ENCODE measurements around the gene USP34. TPM values are rescaled to one million over a fixed set of nuclear protein-coding genes. Genes with fewer than 3 reads are reported as not detected.

Gene USP34
- total RNA-seq, 6 experiments from 2014 or later, result 50.3 to 65.4 (median 58.5) TPM

DNA sequence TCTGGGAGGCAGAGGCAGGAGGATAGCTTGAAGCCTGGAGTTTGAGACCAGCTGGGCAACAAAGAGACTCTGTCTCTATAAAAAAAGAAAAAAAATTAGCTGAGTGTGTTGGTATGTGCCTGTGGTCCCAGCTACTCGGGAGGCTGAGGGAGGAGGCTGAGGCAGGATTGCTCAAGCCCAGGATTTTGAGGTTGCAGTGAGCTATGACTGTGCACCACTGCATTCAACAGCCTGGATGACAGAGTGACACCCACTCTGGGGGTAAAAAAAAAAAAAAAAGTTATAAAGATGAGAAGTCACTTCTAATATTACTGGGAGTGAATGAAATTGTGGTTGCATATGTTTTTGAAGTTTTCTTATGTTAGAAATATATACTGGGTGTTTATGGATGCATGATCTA, 237.3 kb downstream of the USP34 start:
- Mint-ChIP-seq H3K36me3 (ENCODE audit: low read depth) (peaks cover 41% of the 10 kb centered on the region), H3K4me3 (no peak overlapping the region), H3K27me3 (ENCODE audit: insufficient read depth) (peaks cover 8% of the 10 kb centered on the region), H3K27ac (no peak overlapping the region), H3K4me1 (ENCODE audit: low read depth) (peaks cover 12% of the 10 kb centered on the region), H3K9me3 (no peaks in the 10 kb centered on the region)
- DNase-seq, result no peak
- TF ChIP-seq, protein P1, sequence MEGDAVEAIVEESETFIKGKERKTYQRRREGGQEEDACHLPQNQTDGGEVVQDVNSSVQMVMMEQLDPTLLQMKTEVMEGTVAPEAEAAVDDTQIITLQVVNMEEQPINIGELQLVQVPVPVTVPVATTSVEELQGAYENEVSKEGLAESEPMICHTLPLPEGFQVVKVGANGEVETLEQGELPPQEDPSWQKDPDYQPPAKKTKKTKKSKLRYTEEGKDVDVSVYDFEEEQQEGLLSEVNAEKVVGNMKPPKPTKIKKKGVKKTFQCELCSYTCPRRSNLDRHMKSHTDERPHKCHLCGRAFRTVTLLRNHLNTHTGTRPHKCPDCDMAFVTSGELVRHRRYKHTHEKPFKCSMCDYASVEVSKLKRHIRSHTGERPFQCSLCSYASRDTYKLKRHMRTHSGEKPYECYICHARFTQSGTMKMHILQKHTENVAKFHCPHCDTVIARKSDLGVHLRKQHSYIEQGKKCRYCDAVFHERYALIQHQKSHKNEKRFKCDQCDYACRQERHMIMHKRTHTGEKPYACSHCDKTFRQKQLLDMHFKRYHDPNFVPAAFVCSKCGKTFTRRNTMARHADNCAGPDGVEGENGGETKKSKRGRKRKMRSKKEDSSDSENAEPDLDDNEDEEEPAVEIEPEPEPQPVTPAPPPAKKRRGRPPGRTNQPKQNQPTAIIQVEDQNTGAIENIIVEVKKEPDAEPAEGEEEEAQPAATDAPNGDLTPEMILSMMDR (IDR thresholded peaks at IDR 0.05), result no peak

DNA sequence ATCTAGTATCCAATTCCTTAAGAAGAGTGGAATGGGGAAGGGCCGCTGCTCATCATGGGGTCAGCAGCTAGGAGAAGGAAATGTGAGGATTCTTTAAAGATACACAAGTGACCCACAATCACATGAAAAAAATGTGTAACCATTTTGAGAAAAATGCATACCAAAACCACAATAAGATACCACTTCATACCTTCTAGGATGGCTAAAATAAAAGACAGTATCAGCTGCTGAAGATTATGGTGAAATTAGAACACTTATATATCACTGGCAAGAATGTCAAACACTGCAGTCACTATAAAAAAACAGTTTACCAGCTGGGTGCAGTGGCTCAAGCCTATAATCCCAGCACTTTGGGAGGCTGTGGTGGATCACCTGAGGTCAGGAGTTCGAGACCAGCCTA, 241.0 kb downstream of the USP34 start:
- H3K27me3 Mint-ChIP-seq (ENCODE audit: insufficient read depth), result peaks cover 8% of the 10 kb centered on the region

DNA sequence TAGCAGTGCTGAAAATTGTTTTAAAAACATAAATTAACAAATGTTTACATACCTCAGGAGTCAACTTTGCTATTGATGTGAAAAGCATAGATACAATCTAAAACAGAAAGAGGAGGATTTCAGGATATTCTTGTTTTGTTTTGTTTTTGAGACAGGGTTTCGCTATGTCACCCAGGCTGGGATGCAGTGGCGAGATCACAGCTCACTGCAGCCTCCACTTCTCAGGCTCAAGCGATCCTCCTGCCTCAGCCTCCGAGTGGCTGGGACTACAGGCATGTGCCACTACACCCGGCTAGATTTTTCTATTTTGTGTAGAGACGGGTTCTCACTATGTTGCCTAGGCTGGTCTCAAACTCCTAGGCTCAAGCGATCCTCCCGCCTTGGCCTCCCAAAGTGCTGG, 248.3 kb downstream of the USP34 start:
- no peak overlapping the region for H3K27ac Mint-ChIP-seq
- TF ChIP-seq, protein P1 (IDR thresholded peaks at IDR 0.05), result no peak
- no peak overlapping the region for H3K4me3 Mint-ChIP-seq
- peaks cover 30% of the 10 kb centered on the region for H3K36me3 Mint-ChIP-seq (ENCODE audit: low read depth)
- DNase-seq, result no peak
- H3K9me3 Mint-ChIP-seq, result no peaks in the 10 kb centered on the region
- peaks cover 45% of the 10 kb centered on the region for H3K4me1 Mint-ChIP-seq (ENCODE audit: low read depth)
- H3K27me3 Mint-ChIP-seq (ENCODE audit: insufficient read depth), result peaks cover 3% of the 10 kb centered on the region; the same call in 1 of the 2 replicates

More for the DNA sequence above, 241.0 kb downstream of the USP34 start:
- Mint-ChIP-seq H3K4me3 (no peak overlapping the region), H3K4me1 (ENCODE audit: low read depth) (peaks cover 26% of the 10 kb centered on the region), H3K36me3 (ENCODE audit: low read depth) (peaks cover 44% of the 10 kb centered on the region), H3K27ac (peak overlapping the region; percentile 51; the same call in 1 of the 2 replicates), H3K9me3 (no peaks in the 10 kb centered on the region)
- DNase-seq, result peak; percentile 21
- TF ChIP-seq, protein P1 (IDR thresholded peaks at IDR 0.05), result no peak

DNA sequence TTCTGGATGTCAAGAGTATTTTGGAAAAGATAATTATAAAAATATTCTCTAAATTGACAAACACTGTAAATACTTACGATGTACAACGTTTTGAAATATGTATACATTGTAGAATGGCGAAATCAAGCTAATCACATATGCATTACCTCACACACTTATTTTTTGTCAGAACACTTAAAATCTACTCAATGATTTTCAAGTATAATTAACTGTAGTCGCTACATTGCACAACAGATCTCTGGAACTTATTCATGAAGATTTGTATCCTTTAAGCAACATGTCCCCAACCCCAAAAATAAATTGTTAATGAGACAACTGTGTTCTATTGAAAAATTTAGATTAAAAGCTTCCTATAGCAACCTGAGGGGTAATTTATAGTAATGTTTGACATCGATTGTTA, 249.1 kb downstream of the USP34 start:
- TF ChIP-seq, protein P1 (IDR thresholded peaks at IDR 0.05), result no peak
- H3K27ac Mint-ChIP-seq, result no peak overlapping the region; the same call in 1 of the 2 replicates
- H3K4me1 Mint-ChIP-seq (ENCODE audit: low read depth), result peaks cover 39% of the 10 kb centered on the region
- no peaks in the 10 kb centered on the region for H3K9me3 Mint-ChIP-seq
- peaks cover 33% of the 10 kb centered on the region for H3K36me3 Mint-ChIP-seq (ENCODE audit: low read depth)
- peaks cover 3% of the 10 kb centered on the region; the same call in 1 of the 2 replicates for H3K27me3 Mint-ChIP-seq (ENCODE audit: insufficient read depth)
- no peak overlapping the region for H3K4me3 Mint-ChIP-seq
- no peak for DNase-seq

DNA sequence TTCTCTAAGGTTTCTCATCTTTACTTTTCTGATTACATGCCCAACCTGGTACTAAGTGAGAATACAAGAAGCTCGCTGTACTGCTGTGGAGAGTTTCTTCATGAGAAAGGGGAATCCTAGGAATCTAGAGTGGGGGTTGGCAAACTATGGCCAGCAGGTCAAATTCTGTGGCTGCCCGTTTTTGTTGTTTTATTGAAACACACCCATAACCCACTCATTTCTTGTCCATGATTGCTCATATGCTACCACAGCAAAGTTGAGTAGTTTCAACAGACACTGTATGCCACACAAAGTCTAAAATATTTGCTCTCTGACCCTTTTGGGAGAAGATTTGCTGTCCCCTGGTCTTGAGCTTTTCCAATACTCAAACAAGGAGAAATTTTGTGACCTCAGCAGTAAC, 250.1 kb downstream of the USP34 start:
- DNase-seq, result peak; percentile 50
- peak overlapping the region; percentile 53; the same call in 1 of the 2 replicates for H3K4me3 Mint-ChIP-seq
- peak overlapping the region; percentile 55 for H3K27ac Mint-ChIP-seq
- H3K4me1 Mint-ChIP-seq (ENCODE audit: low read depth), result peaks cover 31% of the 10 kb centered on the region
- H3K27me3 Mint-ChIP-seq (ENCODE audit: insufficient read depth), result peaks cover 3% of the 10 kb centered on the region; the same call in 1 of the 2 replicates
- TF ChIP-seq, protein P1 (IDR thresholded peaks at IDR 0.05), result no peak
- no peaks in the 10 kb centered on the region for H3K9me3 Mint-ChIP-seq
- H3K36me3 Mint-ChIP-seq (ENCODE audit: low read depth), result peaks cover 37% of the 10 kb centered on the region

DNA sequence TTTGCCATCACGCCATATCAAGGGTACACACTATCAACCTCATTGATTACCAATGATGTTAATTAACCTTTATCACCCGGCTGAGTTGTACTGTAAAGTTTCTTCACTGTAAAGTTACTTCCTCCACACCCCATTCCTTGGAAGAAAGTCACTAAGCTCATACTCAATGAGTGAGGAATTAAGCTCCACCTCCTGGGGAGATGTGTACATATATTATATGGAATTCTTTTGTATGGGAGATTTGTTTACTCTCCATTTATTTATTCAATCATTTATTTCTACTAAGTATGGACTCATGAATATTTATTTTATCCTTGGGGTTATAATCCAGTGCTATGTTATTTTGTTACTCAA, 252.1 kb downstream of the USP34 start:
- Mint-ChIP-seq H3K4me3 (no peak overlapping the region), H3K36me3 (ENCODE audit: low read depth) (peaks cover 40% of the 10 kb centered on the region), H3K9me3 (no peaks in the 10 kb centered on the region), H3K27ac (peak overlapping the region; percentile 25; the same call in 1 of the 2 replicates), H3K4me1 (ENCODE audit: low read depth) (peaks cover 31% of the 10 kb centered on the region), H3K27me3 (ENCODE audit: insufficient read depth) (peaks cover 3% of the 10 kb centered on the region; the same call in 1 of the 2 replicates)
- TF ChIP-seq, protein P1 (IDR thresholded peaks at IDR 0.05), result no peak
- DNase-seq, result no peak

Data from HFFc6 (cell line).